ENCODE results near the gene SLC5A6. TPM values are rescaled to one million over a fixed set of nuclear protein-coding genes. Genes with fewer than 3 reads are reported as not detected.

Gene SLC5A6
- total RNA-seq, result 87.1 and 97.9 TPM in 2 replicates

DNA sequence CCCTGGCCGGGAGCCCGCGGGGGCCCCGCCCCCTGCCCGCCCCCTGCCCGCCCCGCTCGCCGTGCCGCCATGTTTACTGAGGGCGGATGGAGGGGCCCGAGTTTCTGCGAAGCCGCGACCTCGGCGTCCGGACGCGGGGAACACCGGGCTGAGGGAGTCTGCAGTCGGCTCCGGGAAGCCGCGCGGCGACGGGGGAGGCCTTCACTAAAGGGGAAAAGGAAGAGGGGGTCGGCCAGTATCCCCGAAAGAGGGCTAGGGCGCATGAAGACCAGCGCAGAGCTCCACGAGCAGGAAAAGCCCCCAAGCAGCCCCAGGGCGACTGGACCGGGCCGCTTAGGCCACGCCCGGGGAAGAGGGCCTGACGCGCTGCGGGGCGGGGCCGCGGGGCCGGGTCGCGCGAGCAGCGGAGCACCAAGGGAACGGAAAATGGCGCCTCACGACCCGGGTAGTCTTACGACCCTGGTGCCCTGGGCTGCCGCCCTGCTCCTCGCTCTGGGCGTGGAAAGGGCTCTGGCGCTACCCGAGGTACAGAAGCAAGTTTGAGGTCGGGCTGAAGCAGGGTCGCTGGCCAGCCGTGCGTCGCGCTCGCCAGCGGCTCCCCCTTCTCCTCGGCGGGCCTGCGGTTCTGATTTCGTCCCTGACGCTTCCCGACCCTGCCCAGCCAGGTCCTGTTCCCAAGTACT is at the start of gene SLC5A6, which contains the start of gene ATRAID:
Gene SLC5A6, minus strand, starts transcription at position 326 of the 683 bp plus-strand sequence. CDS start 4,618 bp downstream, outside the sequence.
Gene ATRAID, plus strand, starts transcription at position 99 of the 683 bp plus-strand sequence. Its CDS starts 328 bp downstream, at position 427.
- H3K27ac Mint-ChIP-seq, result peak within 1 kb of the TSS; percentile 99
- intact Hi-C loops (cut with micrococcal nuclease), result loop anchor here (1.0 to 5.0 kb wide), 8 partner anchors 51 to 1180 kb away; partner anchors contain the start of genes CENPA, EIF2B4, FOSL2 and KHK
- peaks cover 40% of the 10 kb centered on the region for H3K4me1 Mint-ChIP-seq
- H3K27me3 Mint-ChIP-seq, result no peaks in the 10 kb centered on the region
- peak; percentile 97 for DNase-seq
- H3K9me3 Mint-ChIP-seq, result peaks cover 3% of the 10 kb centered on the region
- peak within 1 kb of the TSS; percentile 91 for H3K4me3 Mint-ChIP-seq
- H3K36me3 Mint-ChIP-seq (ENCODE audit: low read depth), result peaks cover 51% of the 10 kb centered on the region

DNA sequence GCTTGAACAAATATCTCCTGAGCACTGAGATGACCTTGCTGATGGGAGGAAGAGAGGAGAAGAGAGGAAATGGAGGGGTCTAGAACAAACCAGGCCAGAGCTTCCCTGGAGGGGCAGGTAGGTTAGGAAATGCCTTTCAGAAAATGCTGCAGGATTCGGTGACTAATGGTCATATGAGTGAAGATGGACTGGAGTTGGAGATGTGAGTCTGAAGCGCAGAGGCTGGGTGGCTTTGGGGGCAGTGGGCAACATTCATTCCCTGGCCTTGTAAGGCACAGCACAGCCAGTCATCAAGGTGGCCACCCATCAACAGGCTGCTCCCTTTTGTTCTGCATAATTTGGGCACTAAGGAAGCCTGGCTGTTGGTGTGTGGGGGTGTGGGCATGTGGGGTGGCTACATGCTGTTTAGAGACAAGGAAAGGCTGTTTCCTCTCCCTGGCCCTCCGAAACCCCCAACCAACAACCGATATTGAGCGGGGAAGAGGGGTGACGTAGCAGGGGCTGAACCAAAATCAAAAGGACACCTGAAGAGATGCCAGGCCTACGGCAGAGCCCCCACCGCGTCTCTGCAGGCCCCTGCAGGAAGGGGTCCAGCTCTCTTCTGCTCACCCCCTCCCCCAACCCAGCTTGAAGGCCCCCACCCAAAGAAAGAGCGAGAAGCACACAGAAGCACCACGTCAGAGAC is 49.3 kb upstream of the SLC5A6 start:
- Mint-ChIP-seq H3K27ac (no peak overlapping the region), H3K27me3 (peaks cover 62% of the 10 kb centered on the region), H3K9me3 (no peaks in the 10 kb centered on the region), H3K36me3 (ENCODE audit: low read depth) (no peaks in the 10 kb centered on the region), H3K4me3 (peak overlapping the region; percentile 56), H3K4me1 (peaks cover 25% of the 10 kb centered on the region)
- DNase-seq, result no peak
- intact Hi-C loops (cut with micrococcal nuclease), result loop anchor here (5.0 kb wide), 1 partner anchor 414 kb away; the partner anchor contains the start of gene DPYSL5

DNA sequence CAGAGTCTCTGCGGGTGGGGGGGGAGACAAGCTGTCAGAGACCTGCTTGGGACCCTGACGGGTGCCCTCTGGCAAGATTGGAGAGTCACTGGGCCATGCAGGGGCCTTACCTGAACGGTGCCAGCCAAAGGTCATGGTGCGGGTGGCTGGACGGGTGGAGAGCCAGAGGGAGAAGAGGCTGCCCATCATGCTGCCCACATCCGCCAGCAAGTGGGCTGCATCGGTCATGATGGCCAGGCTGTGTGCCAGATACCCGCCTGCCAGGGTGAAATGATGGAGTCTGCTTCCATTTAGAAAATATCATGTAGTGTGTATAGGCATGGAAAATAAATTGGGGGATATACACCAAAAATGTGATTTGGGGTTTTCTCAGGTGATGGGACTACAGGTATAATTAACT is 46.0 kb upstream of the SLC5A6 start:
- no peak for DNase-seq
- Mint-ChIP-seq H3K4me1 (peaks cover 8% of the 10 kb centered on the region), H3K27me3 (peaks cover 65% of the 10 kb centered on the region), H3K9me3 (no peaks in the 10 kb centered on the region), H3K36me3 (ENCODE audit: low read depth) (no peaks in the 10 kb centered on the region), H3K27ac (no peak overlapping the region), H3K4me3 (no peak overlapping the region)
- intact Hi-C loops (cut with micrococcal nuclease), result no loop called here

DNA sequence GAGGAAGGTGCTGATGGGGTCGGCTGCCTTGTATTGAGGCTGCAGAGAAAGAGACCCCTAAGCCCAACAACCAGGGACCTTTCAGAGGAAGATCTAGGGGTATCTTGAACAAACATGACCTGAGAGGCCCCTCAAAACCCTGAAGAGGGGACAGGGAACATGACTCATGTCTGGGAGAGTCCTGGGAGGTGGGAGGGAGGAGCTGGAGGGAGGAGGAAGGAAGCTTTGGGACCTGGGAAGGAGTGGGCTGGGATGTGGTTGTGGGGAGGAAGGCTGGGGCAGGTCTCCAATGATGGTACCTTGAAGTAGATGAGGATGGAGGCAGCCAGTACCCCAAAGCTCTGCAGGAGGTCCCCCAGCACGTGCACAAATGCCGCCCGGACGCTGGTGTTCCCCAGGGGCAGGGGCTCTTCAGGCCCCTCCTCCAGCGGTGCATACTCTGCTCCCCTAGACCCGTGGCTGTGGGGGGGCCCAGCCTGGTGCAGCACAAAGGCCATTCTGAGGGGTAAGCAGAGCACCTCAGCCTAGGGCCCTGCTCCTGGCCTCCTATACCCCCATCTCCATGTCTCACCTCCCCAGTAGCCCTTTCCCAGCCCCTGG is 44.9 kb upstream of the SLC5A6 start:
- Mint-ChIP-seq H3K27ac (no peak overlapping the region), H3K4me3 (no peak overlapping the region), H3K9me3 (no peaks in the 10 kb centered on the region), H3K4me1 (peaks cover 8% of the 10 kb centered on the region), H3K27me3 (peaks cover 63% of the 10 kb centered on the region), H3K36me3 (ENCODE audit: low read depth) (no peaks in the 10 kb centered on the region)
- no peak for DNase-seq
- intact Hi-C loops (cut with micrococcal nuclease), result no loop called here

DNA sequence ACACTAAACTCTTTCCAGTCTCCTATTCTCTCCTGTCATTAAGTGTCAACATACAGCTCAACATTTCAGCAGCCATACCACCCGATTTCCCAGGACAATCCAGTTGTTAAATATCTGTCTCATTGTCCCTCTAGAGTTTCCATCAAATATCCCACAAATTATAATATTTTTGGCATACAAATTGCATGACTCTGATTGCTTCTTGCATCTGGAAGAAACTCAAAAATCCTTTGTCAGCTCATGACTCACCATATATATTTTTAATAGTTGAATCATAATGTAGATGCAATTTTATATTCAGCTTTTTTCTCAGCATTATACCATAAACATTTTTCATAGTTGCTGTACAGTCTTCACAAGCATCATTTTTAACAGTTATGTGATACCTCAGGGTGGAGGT is 43.6 kb upstream of the SLC5A6 start:
- no peaks in the 10 kb centered on the region for H3K36me3 Mint-ChIP-seq (ENCODE audit: low read depth)
- H3K27ac Mint-ChIP-seq, result no peak overlapping the region
- H3K4me3 Mint-ChIP-seq, result no peak overlapping the region
- intact Hi-C loops (cut with micrococcal nuclease), result no loop called here
- peaks cover 51% of the 10 kb centered on the region for H3K27me3 Mint-ChIP-seq
- DNase-seq, result no peak
- no peaks in the 10 kb centered on the region for H3K9me3 Mint-ChIP-seq
- H3K4me1 Mint-ChIP-seq, result no peaks in the 10 kb centered on the region

DNA sequence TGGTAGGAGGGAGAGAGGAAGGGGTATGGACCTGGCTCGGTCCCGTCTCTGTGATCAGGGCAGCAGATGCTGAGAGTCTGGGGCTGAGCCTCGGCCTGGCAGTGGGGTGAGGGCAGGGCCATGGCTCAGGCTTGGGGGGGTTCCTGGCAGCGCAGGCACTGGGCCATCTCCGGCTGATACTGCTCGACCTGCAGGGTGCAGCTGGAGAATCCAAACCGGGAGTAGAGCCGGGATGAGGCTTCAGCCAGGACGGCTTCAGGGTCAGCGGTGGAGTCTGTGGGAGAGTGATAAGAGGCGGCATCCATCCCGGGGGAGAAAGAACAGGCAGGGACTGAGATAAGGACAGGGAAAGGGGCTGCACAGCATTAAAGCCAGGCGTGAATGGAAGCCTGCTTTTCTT is 43.1 kb upstream of the SLC5A6 start:
- intact Hi-C loops (cut with micrococcal nuclease), result no loop called here
- Mint-ChIP-seq H3K4me3 (no peak overlapping the region), H3K36me3 (ENCODE audit: low read depth) (no peaks in the 10 kb centered on the region), H3K9me3 (no peaks in the 10 kb centered on the region), H3K4me1 (no peaks in the 10 kb centered on the region), H3K27me3 (peaks cover 46% of the 10 kb centered on the region), H3K27ac (no peak overlapping the region)
- no peak for DNase-seq

DNA sequence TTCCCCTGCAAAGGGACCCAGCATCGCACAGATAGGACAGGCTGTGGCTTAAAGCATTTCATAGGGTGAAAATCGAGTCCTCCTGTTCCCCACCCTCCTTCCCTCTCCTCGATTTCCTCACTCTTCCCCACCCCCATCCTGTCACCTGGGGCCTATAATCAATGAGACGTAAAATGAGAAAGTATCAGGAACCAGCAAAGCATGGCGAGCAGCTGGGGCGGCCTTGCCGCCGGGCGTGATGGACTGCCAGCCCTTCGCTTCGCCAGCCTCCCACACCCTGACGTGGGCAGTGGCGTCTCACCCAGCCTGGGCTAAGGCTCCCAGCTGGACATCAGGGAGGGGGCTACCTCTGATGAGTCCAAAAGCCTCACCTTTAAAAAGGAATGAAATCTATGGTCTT is 39.7 kb upstream of the SLC5A6 start:
- Mint-ChIP-seq H3K27me3 (peaks cover 25% of the 10 kb centered on the region), H3K27ac (no peak overlapping the region), H3K4me3 (no peak overlapping the region), H3K36me3 (ENCODE audit: low read depth) (no peaks in the 10 kb centered on the region), H3K4me1 (no peaks in the 10 kb centered on the region), H3K9me3 (no peaks in the 10 kb centered on the region)
- no peak for DNase-seq
- intact Hi-C loops (cut with micrococcal nuclease), result no loop called here

DNA sequence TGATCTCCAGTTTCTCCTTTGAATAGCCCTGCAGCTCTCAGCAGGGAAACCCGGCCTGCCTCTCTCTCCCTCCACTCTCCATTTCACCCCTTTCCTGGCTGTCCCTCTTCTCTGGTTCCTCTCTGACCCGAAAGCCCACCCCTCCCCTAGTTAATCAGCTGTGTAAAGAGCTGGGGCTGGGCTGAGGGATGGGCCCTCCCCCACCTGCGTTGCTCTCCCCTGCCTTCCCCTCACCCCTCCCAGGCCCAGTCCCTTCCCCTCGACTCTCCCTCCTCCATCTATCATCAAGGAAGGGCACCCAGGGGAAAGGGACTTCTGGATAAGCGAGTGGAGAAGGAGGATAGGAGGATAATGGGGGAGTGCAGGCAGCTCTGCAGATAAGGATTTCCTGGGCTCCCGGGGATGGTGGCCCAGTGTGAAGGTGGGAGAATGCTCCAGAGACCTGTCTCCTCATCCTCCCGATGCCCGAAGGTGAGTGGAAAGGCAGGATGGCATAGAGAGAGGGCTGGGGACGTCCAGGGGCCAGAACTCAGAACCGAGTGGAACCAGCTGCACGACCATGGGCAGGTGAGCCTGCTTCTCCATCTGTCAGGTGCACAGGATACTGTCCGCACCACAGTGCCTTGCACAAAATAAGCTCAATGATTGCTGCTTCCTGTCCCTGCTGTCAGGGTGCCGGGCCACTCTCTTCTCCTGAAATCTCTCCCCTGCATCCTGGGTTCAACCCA is 38.7 kb upstream of the SLC5A6 start:
- Mint-ChIP-seq H3K36me3 (ENCODE audit: low read depth) (no peaks in the 10 kb centered on the region), H3K4me3 (no peak overlapping the region), H3K27ac (no peak overlapping the region), H3K27me3 (peaks cover 17% of the 10 kb centered on the region), H3K4me1 (no peaks in the 10 kb centered on the region), H3K9me3 (no peaks in the 10 kb centered on the region)
- intact Hi-C loops (cut with micrococcal nuclease), result loop anchor here (1.0 kb wide), 2 partner anchors 29 to 52 kb away; no protein-coding TSS in a partner anchor
- DNase-seq, result no peak

DNA sequence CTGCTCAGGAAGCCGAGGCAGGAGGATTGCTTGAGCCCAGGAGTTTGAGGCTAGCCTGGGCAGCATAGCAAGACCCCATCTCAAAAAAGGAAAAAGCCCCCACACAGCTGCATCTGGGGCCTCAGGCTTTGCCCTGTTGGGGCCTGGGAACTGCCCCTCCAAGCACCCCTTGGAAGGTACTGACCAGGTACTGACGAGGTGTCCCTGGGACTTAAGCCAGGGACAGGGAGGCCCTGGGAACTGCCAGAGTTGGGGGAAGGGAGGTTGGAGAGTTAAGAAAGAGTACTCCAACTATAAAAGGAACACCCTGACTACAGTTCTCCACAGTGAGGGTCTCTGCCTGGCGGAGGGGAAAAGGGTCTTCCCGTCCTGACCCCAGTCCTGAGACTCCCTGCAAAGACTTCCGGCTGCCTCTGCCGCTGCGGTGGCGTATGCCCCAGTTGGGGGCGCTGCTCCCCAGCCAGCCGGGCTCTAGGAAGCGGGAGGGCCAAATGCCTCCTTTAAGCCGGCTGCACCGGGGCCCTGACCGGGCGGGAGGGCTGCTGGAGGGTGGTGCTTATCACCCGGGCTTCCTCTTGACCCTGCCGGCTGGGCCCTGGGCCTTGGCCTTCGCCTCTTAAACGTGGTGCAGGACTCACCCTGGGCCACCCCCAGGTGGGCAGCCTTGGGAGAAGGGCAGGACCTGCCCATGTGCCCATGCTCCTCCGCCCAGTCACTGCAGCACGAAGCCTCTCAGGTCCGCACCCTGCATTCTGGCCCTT is 38.0 kb upstream of the SLC5A6 start:
- peak; percentile 89 for DNase-seq
- no peaks in the 10 kb centered on the region for H3K9me3 Mint-ChIP-seq
- peaks cover 11% of the 10 kb centered on the region for H3K27me3 Mint-ChIP-seq
- H3K4me3 Mint-ChIP-seq, result no peak overlapping the region
- peaks cover 2% of the 10 kb centered on the region for H3K36me3 Mint-ChIP-seq (ENCODE audit: low read depth)
- no peak overlapping the region for H3K27ac Mint-ChIP-seq
- intact Hi-C loops (cut with micrococcal nuclease), result loop anchor here (1.0 kb wide), 2 partner anchors 30 to 53 kb away; no protein-coding TSS in a partner anchor
- H3K4me1 Mint-ChIP-seq, result no peaks in the 10 kb centered on the region

DNA sequence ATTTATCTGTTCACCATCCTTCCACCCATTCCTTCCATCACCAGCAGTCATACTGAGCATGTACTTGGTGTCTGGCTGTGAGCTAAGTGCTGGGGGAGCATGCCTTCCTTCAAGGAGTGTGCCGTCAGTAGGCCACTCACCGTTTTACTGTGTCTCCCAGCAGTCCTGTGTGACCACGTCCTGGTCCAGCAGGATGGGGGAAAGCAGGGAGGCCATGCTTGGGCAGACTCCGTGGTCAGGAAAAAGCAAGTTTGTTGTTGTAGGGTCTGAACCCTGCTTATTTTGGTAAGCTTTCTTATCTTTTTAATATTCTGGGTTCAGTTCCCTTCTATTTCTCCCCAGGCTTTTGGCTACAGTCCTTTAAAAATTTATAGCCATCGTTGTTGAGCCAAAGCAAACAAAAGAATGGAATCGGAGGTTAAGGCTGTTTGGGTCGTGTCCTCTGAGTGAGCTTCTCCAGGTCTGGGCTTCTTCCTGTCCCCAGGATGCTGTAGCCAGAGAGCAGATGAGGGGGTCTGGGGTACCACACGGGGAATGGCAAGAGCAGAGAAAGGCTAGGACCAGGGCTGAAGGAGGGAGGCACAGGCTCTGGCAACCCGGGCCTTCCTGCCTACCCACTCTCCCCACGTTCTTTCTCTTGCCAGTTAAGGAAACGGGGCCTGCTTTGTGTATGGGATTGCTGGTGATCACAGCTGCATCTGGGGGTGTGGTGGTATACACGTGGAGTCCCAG is 37.3 kb upstream of the SLC5A6 start:
- Mint-ChIP-seq H3K9me3 (no peaks in the 10 kb centered on the region), H3K27ac (no peak overlapping the region), H3K36me3 (ENCODE audit: low read depth) (peaks cover 3% of the 10 kb centered on the region), H3K4me3 (no peak overlapping the region), H3K27me3 (peaks cover 4% of the 10 kb centered on the region), H3K4me1 (no peaks in the 10 kb centered on the region)
- intact Hi-C loops (cut with micrococcal nuclease), result no loop called here
- no peak for DNase-seq

DNA sequence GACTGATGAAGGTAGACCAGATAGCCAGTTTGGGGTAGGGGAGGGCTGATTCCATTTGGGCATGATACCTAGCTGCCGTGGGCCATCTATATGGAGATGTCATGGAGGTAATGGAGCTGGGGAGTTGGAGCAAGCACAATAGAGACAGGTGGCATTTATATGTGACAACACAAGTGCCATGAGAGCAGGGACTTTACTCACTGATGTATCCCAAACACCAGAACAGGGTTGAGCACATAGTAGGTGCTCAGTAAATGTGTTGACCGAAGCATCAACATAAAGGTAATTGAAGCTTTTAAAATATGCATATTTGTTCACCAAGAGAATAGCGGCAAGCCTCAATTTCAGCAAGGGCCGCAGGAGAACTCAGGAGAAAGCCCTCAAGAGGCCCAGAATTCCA is 35.8 kb upstream of the SLC5A6 start:
- H3K27me3 Mint-ChIP-seq, result peaks cover 2% of the 10 kb centered on the region
- no peak overlapping the region for H3K4me3 Mint-ChIP-seq
- intact Hi-C loops (cut with micrococcal nuclease), result no loop called here

DNA sequence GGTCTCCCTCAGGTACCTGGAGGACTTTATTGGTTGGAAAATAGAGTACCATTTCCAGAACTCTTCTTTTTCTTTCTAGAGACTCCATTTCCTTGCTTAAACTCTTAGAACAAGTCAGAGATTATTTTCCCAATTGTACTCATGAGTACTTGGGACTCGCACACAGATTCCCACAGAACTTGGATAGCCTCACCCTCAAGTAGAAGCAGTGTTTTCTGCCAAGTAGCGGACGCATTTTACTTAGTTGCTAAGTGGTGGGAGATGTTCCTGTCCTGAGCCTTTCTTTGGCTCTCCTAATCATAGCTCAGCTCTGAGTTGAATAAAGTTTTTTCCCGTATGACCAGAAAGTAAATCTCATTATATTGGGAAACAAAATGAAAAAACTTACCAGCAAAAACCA is 33.6 kb upstream of the SLC5A6 start:
- peaks cover 2% of the 10 kb centered on the region for H3K27me3 Mint-ChIP-seq
- H3K9me3 Mint-ChIP-seq, result no peaks in the 10 kb centered on the region
- no peak overlapping the region for H3K27ac Mint-ChIP-seq
- H3K4me3 Mint-ChIP-seq, result no peak overlapping the region
- peaks cover 34% of the 10 kb centered on the region for H3K36me3 Mint-ChIP-seq (ENCODE audit: low read depth)
- no peak for DNase-seq
- peaks cover 5% of the 10 kb centered on the region for H3K4me1 Mint-ChIP-seq
- intact Hi-C loops (cut with micrococcal nuclease), result no loop called here

More for the DNA sequence above, 35.8 kb upstream of the SLC5A6 start:
- Mint-ChIP-seq H3K9me3 (no peaks in the 10 kb centered on the region), H3K36me3 (ENCODE audit: low read depth) (peaks cover 16% of the 10 kb centered on the region), H3K4me1 (no peaks in the 10 kb centered on the region), H3K27ac (no peak overlapping the region)
- no peak for DNase-seq
